Renal cortex interstitium (tissue), 11 donors: Measurements from ENCODE around the gene NIPA2. TPM values are rescaled to one million over a fixed set of nuclear protein-coding genes. Genes with fewer than 3 reads are reported as not detected.

Experiments used
- DNase-seq, 11 donors: peaks; one replicate each; pipeline ENCODE4 v3.0.0-alpha.2; 2013; ENCODE audit warnings: low read depth in 9 of 11, low spot score in 4 of 11; ENCODE audit errors: extremely low read depth in 1 of 11
- polyA plus RNA-seq, 3 donors: library from polyadenylated mRNA; unstranded; fragments of 120-200 nt; gene quantifications; one replicate each; pipeline ENCODE4 v1.2.1, GENCODE V29; 2013; ENCODE audit not compliant: insufficient read length in 3 of 3

Gene NIPA2
- polyA plus RNA-seq, 3 donors, result 52.1 to 61.4 (median 59.8) TPM

GRCh38 chr15:22888120-22888859, 49.8 kb downstream of the NIPA2 start:
- DNase-seq, result no peak

GRCh38 chr15:22889146-22889818, 50.8 kb downstream of the NIPA2 start:
- no peak for DNase-seq

- DNase-seq, result no peak
Observed at GRCh38 chr15:22890296-22890695, 51.8 kb downstream of the NIPA2 start.

- no peak for DNase-seq
Observed at GRCh38 chr15:22891426-22892210, 53.2 kb downstream of the NIPA2 start.

- no peak for DNase-seq
Observed at GRCh38 chr15:22892333-22892732, 53.9 kb downstream of the NIPA2 start.

GRCh38 chr15:22893081-22893480, 54.6 kb downstream of the NIPA2 start:
- DNase-seq, result no peak

- DNase-seq, result no peak
Observed at GRCh38 chr15:22893881-22894280, 55.4 kb downstream of the NIPA2 start.

GRCh38 chr15:22895465-22896190, 57.2 kb downstream of the NIPA2 start:
- no peak for DNase-seq

- no peak for DNase-seq
Observed at GRCh38 chr15:22902046-22902445, 63.6 kb downstream of the NIPA2 start.

GRCh38 chr15:22902578-22902977, 64.1 kb downstream of the NIPA2 start:
- DNase-seq, result no peak

- no peak for DNase-seq
Observed at GRCh38 chr15:22902981-22903380, 64.5 kb downstream of the NIPA2 start.

- DNase-seq, result no peak
Observed at GRCh38 chr15:22903427-22903826, 65.0 kb downstream of the NIPA2 start.

- DNase-seq, result no peak
Observed at GRCh38 chr15:22903961-22904534, 65.6 kb downstream of the NIPA2 start.

- DNase-seq, result no peak
Observed at GRCh38 chr15:22904736-22905135, 66.3 kb downstream of the NIPA2 start.

- no peak for DNase-seq
Observed at GRCh38 chr15:22907161-22907950, 68.9 kb downstream of the NIPA2 start.

- no peak for DNase-seq
Observed at GRCh38 chr15:22908830-22909229, 70.4 kb downstream of the NIPA2 start.

- DNase-seq, result no peak
Observed at GRCh38 chr15:22911306-22911705, 72.8 kb downstream of the NIPA2 start.

GRCh38 chr15:22912256-22912655, 73.8 kb downstream of the NIPA2 start:
- no peak for DNase-seq
